GM23338 (cell line): ENCODE data around the gene ECE2. TPM values are rescaled to one million over a fixed set of nuclear protein-coding genes. Genes with fewer than 3 reads are reported as not detected.

ENCODE experiments used
- ATAC-seq: fragments of 200-7000 bp; cut with Tn5 transposase; 3 replicates; pipeline ENCODE4 v1.9.1; 2020
- DNase-seq: peaks from one replicate; pipeline ENCODE4 v3.0.0-alpha.2; 2015; ENCODE audit warnings: low spot score
- H2AFZ ChIP-seq: fragments of 200-600 bp; sonication (generic); 2 replicates; pipeline ENCODE4 v1.8.0; 2016; ENCODE audit warnings: antibody characterized with exemption, mild to moderate bottlenecking, moderate library complexity
- H3F3A ChIP-seq: fragments of 200-600 bp; sonication (generic); replicated peaks from 2 replicates; pipeline ENCODE4 v1.8.0; 2017; ENCODE audit warnings: antibody characterized with exemption, mixed run types, low read depth
- H3K27ac ChIP-seq: fragments of 200-600 bp; sonication (generic); 2 replicates; pipeline ENCODE4 v1.6.1; 2016; ENCODE audit warnings: low read depth
- H3K27me3 ChIP-seq: fragments of 200-600 bp; sonication (generic); 2 replicates; pipeline ENCODE4 v1.8.0; 2016; ENCODE audit warnings: mild to moderate bottlenecking, mixed run types, moderate library complexity; ENCODE audit not compliant: insufficient read depth
- H3K36me3 ChIP-seq: fragments of 200-600 bp; sonication (generic); 2 replicates; pipeline ENCODE4 v1.8.0; 2016; ENCODE audit warnings: mild to moderate bottlenecking; ENCODE audit not compliant: insufficient read depth
- H3K4me1 ChIP-seq: fragments of 200-600 bp; sonication (generic); 2 replicates; pipeline ENCODE4 v1.8.0; 2016; ENCODE audit warnings: mild to moderate bottlenecking, moderate library complexity; ENCODE audit not compliant: insufficient read depth
- H3K4me2 ChIP-seq: fragments of 200-600 bp; sonication (generic); 2 replicates; pipeline ENCODE4 v1.7.1; 2017; ENCODE audit warnings: mixed run types
- H3K4me3 ChIP-seq: fragments of 200-600 bp; sonication (generic); 2 replicates; pipeline ENCODE4 v1.6.1; 2016; ENCODE audit warnings: mixed run types
- H3K79me2 ChIP-seq: fragments of 200-600 bp; sonication (generic); replicated peaks from 2 replicates; pipeline ENCODE4 v1.8.0; 2017; ENCODE audit warnings: mild to moderate bottlenecking; ENCODE audit not compliant: insufficient read depth
- H3K9me2 ChIP-seq: fragments of 200-600 bp; sonication (generic); 2 replicates; pipeline ENCODE4 v1.8.0; 2017; ENCODE audit not compliant: insufficient read depth
- H4K20me1 ChIP-seq: fragments of 200-600 bp; sonication (generic); replicated peaks from 2 replicates; pipeline ENCODE4 v1.8.0; 2017; ENCODE audit warnings: mild to moderate bottlenecking; ENCODE audit not compliant: insufficient read depth
- H3K27ac Mint-ChIP-seq: 2 replicates; pipeline ENCODE4 v1.8.0; 2020; ENCODE audit warnings: inconsistent platforms, mild to moderate bottlenecking, moderate library complexity, mixed read lengths
- H3K27me3 Mint-ChIP-seq: 3 replicates; pipeline ENCODE4 v1.8.0; 2022; ENCODE audit warnings: low read depth, mild to moderate bottlenecking, moderate library complexity, mixed read lengths, inconsistent platforms; ENCODE audit not compliant: insufficient read depth, poor library complexity
- H3K36me3 Mint-ChIP-seq: 3 replicates; pipeline ENCODE4 v1.8.0; 2021; ENCODE audit warnings: low read depth, mild to moderate bottlenecking, inconsistent platforms, moderate library complexity, mixed read lengths
- H3K4me1 Mint-ChIP-seq: 3 replicates; pipeline ENCODE4 v1.8.0; 2020; ENCODE audit warnings: mild to moderate bottlenecking, inconsistent platforms, mixed read lengths
- H3K4me3 Mint-ChIP-seq: 3 replicates; pipeline ENCODE4 v1.8.0; 2021; ENCODE audit warnings: moderate library complexity, mild to moderate bottlenecking, inconsistent platforms, mixed read lengths
- H3K9me3 Mint-ChIP-seq: 3 replicates; pipeline ENCODE4 v1.8.0; 2020; ENCODE audit warnings: moderate library complexity, mild to moderate bottlenecking, inconsistent platforms, mixed read lengths
- CREB1 ChIP-seq: fragments of 250-450 bp; sonication (Bioruptor Pico); IDR thresholded peaks from 2 replicates; pipeline ENCODE4 v1.5.0; 2020; ENCODE audit warnings: low read depth, mild to moderate bottlenecking, moderate library complexity
- EZH2 ChIP-seq: fragments of 200-600 bp; sonication (generic); IDR thresholded peaks from one replicate; pipeline ENCODE4 v1.8.0; 2017; ENCODE audit warnings: antibody characterized with exemption, mild to moderate bottlenecking, low read depth; ENCODE audit not compliant: unreplicated experiment
- EZH2phosphoT487 ChIP-seq: fragments of 200-600 bp; sonication (generic); IDR thresholded peaks from one replicate; pipeline ENCODE4 v1.8.1; 2018; ENCODE audit warnings: antibody characterized with exemption; ENCODE audit not compliant: unreplicated experiment
- POLR2AphosphoS5 ChIP-seq: IDR thresholded peaks from 2 replicates; pipeline ENCODE4 v1.6.1; 2016; ENCODE audit warnings: antibody characterized with exemption, low read depth
- STAT1 ChIP-seq: IDR thresholded peaks from one replicate; pipeline ENCODE4 v1.6.1; 2016; ENCODE audit warnings: antibody characterized with exemption; ENCODE audit not compliant: unreplicated experiment
- ZNF114 ChIP-seq: fragments of 250-450 bp; sonication (Bioruptor Pico); IDR thresholded peaks from 2 replicates; pipeline ENCODE4 v1.5.0; 2020; ENCODE audit warnings: mild to moderate bottlenecking, moderate library complexity
- ZNF331 ChIP-seq: fragments of 250-450 bp; sonication (Bioruptor Pico); IDR thresholded peaks from 2 replicates; pipeline ENCODE4 v1.5.0; 2020; ENCODE audit warnings: low read depth, mild to moderate bottlenecking, moderate library complexity
- polyA plus RNA-seq: library from polyadenylated mRNA; unstranded; fragments of >200 nt; fragmentation: Nextera tagmentation; extraction: Ambion mirVana; gene quantifications from 2 replicates; pipeline ENCODE4 v1.2.1, GENCODE V29; 2016
- total RNA-seq: library from RNA; depleted of rRNA; stranded (reverse); fragments of >200 nt; shearing (Covaris generic); gene quantifications from 2 replicates; pipeline ENCODE4 v1.2.3, GENCODE V29; 2014
- TF ChIP-seq, protein P1 (sequence below), 2 experiments: fragments of 200-600 bp in 1 of 2; sonication (generic) in 1 of 2; conservative IDR thresholded peaks; 2 replicates each; pipeline versions ENCODE4 v1.5.1 to v1.6.1; 2016 to 2017; ENCODE audit warnings: antibody characterized with exemption in 2 of 2, low read depth in 2 of 2, mild to moderate bottlenecking in 2 of 2, moderate library complexity in 1 of 2
- TF ChIP-seq, protein P2 (sequence below): IDR thresholded peaks from 2 replicates; pipeline ENCODE4 v1.6.1; 2016; ENCODE audit warnings: antibody characterized with exemption
- TF ChIP-seq, protein P3 (sequence below): fragments of 250-450 bp; sonication (Bioruptor Pico); IDR thresholded peaks from 2 replicates; pipeline ENCODE4 v1.5.0; 2020; ENCODE audit warnings: mild to moderate bottlenecking, moderate library complexity
- TF ChIP-seq, protein P4 (sequence below): IDR thresholded peaks from one replicate; pipeline ENCODE4 v1.6.1; 2018; ENCODE audit warnings: antibody characterized with exemption; ENCODE audit not compliant: unreplicated experiment

Gene ECE2
- total and polyA plus RNA-seq, 2 experiments from 2014 or later: 0.24 to 0.48 TPM

DNA sequence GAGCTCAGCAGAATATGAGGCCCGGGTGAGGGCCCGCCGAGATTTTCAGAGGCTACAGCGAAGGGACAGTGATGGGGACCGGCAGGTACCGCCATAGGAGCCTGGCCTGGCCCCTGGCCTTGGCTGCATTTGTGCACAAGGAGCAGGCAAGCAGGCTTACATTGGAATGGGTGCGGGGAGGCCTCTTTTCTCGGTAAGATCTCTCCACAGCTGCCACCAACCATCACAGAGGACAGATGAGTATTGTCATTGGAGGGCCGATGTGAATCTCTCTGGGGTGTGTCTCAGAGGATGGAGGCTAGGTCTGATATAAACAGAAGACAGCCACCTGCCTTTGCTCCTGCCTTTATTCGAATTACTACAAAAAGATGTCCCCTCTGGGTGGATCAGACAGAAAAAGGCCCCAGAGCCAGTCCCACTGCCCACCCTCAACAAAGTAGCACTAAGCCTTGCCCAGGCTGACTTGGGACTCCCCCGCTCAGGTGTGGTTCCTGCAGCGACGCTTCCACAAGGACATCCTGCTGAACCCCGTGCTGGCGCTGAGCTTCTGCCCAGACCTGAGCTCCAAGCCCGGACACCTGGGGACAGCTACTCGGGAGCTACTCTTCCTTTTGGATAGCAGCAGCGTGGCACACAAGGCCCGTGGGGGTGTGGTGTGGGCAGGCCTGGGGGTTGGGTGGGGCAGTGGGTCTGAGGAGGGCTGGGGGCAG is 41.0 kb upstream of the ECE2 start:
- TF ChIP-seq, protein P1, sequence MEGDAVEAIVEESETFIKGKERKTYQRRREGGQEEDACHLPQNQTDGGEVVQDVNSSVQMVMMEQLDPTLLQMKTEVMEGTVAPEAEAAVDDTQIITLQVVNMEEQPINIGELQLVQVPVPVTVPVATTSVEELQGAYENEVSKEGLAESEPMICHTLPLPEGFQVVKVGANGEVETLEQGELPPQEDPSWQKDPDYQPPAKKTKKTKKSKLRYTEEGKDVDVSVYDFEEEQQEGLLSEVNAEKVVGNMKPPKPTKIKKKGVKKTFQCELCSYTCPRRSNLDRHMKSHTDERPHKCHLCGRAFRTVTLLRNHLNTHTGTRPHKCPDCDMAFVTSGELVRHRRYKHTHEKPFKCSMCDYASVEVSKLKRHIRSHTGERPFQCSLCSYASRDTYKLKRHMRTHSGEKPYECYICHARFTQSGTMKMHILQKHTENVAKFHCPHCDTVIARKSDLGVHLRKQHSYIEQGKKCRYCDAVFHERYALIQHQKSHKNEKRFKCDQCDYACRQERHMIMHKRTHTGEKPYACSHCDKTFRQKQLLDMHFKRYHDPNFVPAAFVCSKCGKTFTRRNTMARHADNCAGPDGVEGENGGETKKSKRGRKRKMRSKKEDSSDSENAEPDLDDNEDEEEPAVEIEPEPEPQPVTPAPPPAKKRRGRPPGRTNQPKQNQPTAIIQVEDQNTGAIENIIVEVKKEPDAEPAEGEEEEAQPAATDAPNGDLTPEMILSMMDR (conservative IDR thresholded peaks at IDR 0.05; ENCODE audit: low read depth in 2 of 2): no peak
- TF ChIP-seq EZH2phosphoT487 (no peak), CREB1 (no peak), ZNF331 (CRISPR knock-in tag) (no peak), EZH2 (no peak), POLR2AphosphoS5 (no peak), STAT1 (no peak), ZNF114 (CRISPR knock-in tag) (no peak)
- TF ChIP-seq, protein P2, sequence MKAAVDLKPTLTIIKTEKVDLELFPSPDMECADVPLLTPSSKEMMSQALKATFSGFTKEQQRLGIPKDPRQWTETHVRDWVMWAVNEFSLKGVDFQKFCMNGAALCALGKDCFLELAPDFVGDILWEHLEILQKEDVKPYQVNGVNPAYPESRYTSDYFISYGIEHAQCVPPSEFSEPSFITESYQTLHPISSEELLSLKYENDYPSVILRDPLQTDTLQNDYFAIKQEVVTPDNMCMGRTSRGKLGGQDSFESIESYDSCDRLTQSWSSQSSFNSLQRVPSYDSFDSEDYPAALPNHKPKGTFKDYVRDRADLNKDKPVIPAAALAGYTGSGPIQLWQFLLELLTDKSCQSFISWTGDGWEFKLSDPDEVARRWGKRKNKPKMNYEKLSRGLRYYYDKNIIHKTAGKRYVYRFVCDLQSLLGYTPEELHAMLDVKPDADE: no peak
- TF ChIP-seq, protein P3, sequence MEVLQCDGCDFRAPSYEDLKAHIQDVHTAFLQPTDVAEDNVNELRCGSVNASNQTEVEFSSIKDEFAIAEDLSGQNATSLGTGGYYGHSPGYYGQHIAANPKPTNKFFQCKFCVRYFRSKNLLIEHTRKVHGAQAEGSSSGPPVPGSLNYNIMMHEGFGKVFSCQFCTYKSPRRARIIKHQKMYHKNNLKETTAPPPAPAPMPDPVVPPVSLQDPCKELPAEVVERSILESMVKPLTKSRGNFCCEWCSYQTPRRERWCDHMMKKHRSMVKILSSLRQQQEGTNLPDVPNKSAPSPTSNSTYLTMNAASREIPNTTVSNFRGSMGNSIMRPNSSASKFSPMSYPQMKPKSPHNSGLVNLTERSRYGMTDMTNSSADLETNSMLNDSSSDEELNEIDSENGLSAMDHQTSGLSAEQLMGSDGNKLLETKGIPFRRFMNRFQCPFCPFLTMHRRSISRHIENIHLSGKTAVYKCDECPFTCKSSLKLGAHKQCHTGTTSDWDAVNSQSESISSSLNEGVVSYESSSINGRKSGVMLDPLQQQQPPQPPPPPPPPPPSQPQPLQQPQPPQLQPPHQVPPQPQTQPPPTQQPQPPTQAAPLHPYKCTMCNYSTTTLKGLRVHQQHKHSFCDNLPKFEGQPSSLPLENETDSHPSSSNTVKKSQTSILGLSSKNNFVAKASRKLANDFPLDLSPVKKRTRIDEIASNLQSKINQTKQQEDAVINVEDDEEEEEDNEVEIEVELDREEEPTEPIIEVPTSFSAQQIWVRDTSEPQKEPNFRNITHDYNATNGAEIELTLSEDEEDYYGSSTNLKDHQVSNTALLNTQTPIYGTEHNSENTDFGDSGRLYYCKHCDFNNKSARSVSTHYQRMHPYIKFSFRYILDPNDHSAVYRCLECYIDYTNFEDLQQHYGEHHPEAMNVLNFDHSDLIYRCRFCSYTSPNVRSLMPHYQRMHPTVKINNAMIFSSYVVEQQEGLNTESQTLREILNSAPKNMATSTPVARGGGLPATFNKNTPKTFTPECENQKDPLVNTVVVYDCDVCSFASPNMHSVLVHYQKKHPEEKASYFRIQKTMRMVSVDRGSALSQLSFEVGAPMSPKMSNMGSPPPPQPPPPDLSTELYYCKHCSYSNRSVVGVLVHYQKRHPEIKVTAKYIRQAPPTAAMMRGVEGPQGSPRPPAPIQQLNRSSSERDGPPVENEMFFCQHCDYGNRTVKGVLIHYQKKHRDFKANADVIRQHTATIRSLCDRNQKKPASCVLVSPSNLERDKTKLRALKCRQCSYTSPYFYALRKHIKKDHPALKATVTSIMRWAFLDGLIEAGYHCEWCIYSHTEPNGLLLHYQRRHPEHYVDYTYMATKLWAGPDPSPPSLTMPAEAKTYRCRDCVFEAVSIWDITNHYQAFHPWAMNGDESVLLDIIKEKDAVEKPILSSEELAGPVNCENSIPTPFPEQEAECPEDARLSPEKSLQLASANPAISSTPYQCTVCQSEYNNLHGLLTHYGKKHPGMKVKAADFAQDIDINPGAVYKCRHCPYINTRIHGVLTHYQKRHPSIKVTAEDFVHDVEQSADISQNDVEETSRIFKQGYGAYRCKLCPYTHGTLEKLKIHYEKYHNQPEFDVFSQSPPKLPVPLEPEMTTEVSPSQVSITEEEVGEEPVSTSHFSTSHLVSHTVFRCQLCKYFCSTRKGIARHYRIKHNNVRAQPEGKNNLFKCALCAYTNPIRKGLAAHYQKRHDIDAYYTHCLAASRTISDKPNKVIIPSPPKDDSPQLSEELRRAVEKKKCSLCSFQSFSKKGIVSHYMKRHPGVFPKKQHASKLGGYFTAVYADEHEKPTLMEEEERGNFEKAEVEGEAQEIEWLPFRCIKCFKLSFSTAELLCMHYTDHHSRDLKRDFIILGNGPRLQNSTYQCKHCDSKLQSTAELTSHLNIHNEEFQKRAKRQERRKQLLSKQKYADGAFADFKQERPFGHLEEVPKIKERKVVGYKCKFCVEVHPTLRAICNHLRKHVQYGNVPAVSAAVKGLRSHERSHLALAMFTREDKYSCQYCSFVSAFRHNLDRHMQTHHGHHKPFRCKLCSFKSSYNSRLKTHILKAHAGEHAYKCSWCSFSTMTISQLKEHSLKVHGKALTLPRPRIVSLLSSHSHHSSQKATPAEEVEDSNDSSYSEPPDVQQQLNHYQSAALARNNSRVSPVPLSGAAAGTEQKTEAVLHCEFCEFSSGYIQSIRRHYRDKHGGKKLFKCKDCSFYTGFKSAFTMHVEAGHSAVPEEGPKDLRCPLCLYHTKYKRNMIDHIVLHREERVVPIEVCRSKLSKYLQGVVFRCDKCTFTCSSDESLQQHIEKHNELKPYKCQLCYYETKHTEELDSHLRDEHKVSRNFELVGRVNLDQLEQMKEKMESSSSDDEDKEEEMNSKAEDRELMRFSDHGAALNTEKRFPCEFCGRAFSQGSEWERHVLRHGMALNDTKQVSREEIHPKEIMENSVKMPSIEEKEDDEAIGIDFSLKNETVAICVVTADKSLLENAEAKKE (CRISPR knock-in tag): no peak
- TF ChIP-seq, protein P4, sequence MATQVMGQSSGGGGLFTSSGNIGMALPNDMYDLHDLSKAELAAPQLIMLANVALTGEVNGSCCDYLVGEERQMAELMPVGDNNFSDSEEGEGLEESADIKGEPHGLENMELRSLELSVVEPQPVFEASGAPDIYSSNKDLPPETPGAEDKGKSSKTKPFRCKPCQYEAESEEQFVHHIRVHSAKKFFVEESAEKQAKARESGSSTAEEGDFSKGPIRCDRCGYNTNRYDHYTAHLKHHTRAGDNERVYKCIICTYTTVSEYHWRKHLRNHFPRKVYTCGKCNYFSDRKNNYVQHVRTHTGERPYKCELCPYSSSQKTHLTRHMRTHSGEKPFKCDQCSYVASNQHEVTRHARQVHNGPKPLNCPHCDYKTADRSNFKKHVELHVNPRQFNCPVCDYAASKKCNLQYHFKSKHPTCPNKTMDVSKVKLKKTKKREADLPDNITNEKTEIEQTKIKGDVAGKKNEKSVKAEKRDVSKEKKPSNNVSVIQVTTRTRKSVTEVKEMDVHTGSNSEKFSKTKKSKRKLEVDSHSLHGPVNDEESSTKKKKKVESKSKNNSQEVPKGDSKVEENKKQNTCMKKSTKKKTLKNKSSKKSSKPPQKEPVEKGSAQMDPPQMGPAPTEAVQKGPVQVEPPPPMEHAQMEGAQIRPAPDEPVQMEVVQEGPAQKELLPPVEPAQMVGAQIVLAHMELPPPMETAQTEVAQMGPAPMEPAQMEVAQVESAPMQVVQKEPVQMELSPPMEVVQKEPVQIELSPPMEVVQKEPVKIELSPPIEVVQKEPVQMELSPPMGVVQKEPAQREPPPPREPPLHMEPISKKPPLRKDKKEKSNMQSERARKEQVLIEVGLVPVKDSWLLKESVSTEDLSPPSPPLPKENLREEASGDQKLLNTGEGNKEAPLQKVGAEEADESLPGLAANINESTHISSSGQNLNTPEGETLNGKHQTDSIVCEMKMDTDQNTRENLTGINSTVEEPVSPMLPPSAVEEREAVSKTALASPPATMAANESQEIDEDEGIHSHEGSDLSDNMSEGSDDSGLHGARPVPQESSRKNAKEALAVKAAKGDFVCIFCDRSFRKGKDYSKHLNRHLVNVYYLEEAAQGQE: no peak
- H3K36me3 Mint-ChIP-seq: no peaks in the 10 kb centered on the region; the same call in 2 of the 3 replicates
- H3K27ac Mint-ChIP-seq: no peak overlapping the region
- Histone ChIP-seq H3K36me3 (no peaks in the 10 kb centered on the region), H4K20me1 (0 out of 2 replicates have a peak, but pooled peaks cover 6% of the 10 kb centered on the region), H3K4me2 (no peak overlapping the region), H3K79me2 (no peaks in the 10 kb centered on the region), H3K4me1 (no peaks in the 10 kb centered on the region), H2AFZ (no peak overlapping the region), H3K27me3 (peaks cover 46% of the 10 kb centered on the region), H3K4me3 (no peak overlapping the region), H3K27ac (no peak overlapping the region), H3F3A (no peaks in the 10 kb centered on the region), H3K9me2 (no peaks in the 10 kb centered on the region)
- H3K4me1 Mint-ChIP-seq: peaks cover 11% of the 10 kb centered on the region
- H3K4me3 Mint-ChIP-seq: no peak overlapping the region
- ATAC-seq: no peak
- no peak for DNase-seq
- H3K27me3 Mint-ChIP-seq: peaks cover 40% of the 10 kb centered on the region
- H3K9me3 Mint-ChIP-seq: no peaks in the 10 kb centered on the region; the same call in 2 of the 3 replicates
